SK-N-SH treated with all-trans-retinoic acid at 6 μM for 48 hours (cell line): Measurements from ENCODE around the gene TGDS.

ENCODE experiments used
- ATAC-seq: fragments of 200-7000 bp; cut with Tn5 transposase; 3 replicates; pipeline ENCODE4 v1.9.1; 2020; ENCODE audit warnings: mild to moderate bottlenecking, moderate library complexity
- ARNTL ChIP-seq: fragments of 450-650 bp; formaldehyde crosslinking; IDR thresholded peaks from 2 replicates; pipeline ENCODE4 v1.5.0; 2020; ENCODE audit warnings: low read depth, mild to moderate bottlenecking, moderate library complexity, borderline replicate concordance
- BACH2 ChIP-seq: fragments of 250-450 bp; sonication (Bioruptor Pico); IDR thresholded peaks from 2 replicates; pipeline ENCODE4 v1.9.0; 2021; ENCODE audit warnings: mild to moderate bottlenecking, borderline replicate concordance
- CSDC2 ChIP-seq: fragments of 250-450 bp; sonication (Bioruptor Pico); IDR thresholded peaks from 2 replicates; pipeline ENCODE4 v1.5.0; 2020; ENCODE audit warnings: mild to moderate bottlenecking, moderate library complexity
- GLIS3 ChIP-seq: fragments of 250-450 bp; sonication (Bioruptor Pico); IDR thresholded peaks from 2 replicates; pipeline ENCODE4 v1.5.0; 2020; ENCODE audit warnings: mild to moderate bottlenecking, moderate library complexity
- ISL1 ChIP-seq: fragments of 250-450 bp; sonication (Bioruptor Pico); IDR thresholded peaks from 2 replicates; pipeline ENCODE4 v2.1.2; 2022; ENCODE audit warnings: mild to moderate bottlenecking, moderate library complexity
- OSR1 ChIP-seq: fragments of 250-450 bp; sonication (Bioruptor Pico); IDR thresholded peaks from 2 replicates; pipeline ENCODE4 v1.8.0; 2022; ENCODE audit warnings: moderate library complexity, mild to moderate bottlenecking, inconsistent platforms
- PPARA ChIP-seq: fragments of 250-450 bp; sonication (Bioruptor Pico); IDR thresholded peaks from 2 replicates; pipeline ENCODE4 v1.5.0; 2020; ENCODE audit warnings: mild to moderate bottlenecking, borderline replicate concordance
- RARB ChIP-seq: fragments of 250-450 bp; sonication (Bioruptor Pico); IDR thresholded peaks from 2 replicates; pipeline ENCODE4 v1.8.0; 2021; ENCODE audit warnings: mild to moderate bottlenecking, moderate library complexity
- SNAI2 ChIP-seq: fragments of 250-450 bp; sonication (Bioruptor Pico); IDR thresholded peaks from 2 replicates; pipeline ENCODE4 v1.5.0; 2020; ENCODE audit warnings: mild to moderate bottlenecking, moderate library complexity
- TCF4 ChIP-seq: fragments of 250-450 bp; sonication (Bioruptor Pico); IDR thresholded peaks from 2 replicates; pipeline ENCODE4 v1.8.0; 2021; ENCODE audit warnings: mild to moderate bottlenecking, moderate library complexity, borderline replicate concordance
- TOX ChIP-seq: fragments of 250-450 bp; sonication (Bioruptor Pico); IDR thresholded peaks from 2 replicates; pipeline ENCODE4 v1.8.0; 2021; ENCODE audit warnings: mild to moderate bottlenecking, moderate library complexity, borderline replicate concordance
- ZC3H10 ChIP-seq: fragments of 250-450 bp; sonication (Bioruptor Pico); IDR thresholded peaks from 2 replicates; pipeline ENCODE4 v1.5.1; 2021; ENCODE audit warnings: mild to moderate bottlenecking, moderate library complexity
- ZFP3 ChIP-seq: fragments of 250-450 bp; sonication (Bioruptor Pico); IDR thresholded peaks from 2 replicates; pipeline ENCODE4 v1.5.0; 2020; ENCODE audit warnings: mild to moderate bottlenecking, moderate library complexity
- ZFP30 ChIP-seq: fragments of 450-650 bp; formaldehyde crosslinking; IDR thresholded peaks from 2 replicates; pipeline ENCODE4 v1.5.0; 2022; ENCODE audit warnings: mild to moderate bottlenecking, moderate library complexity
- ZNF565 ChIP-seq: fragments of 450-650 bp; formaldehyde crosslinking; conservative IDR thresholded peaks from 2 replicates; pipeline ENCODE4 v1.5.0; 2020; ENCODE audit warnings: low read depth, mild to moderate bottlenecking, moderate library complexity
- ZNF70 ChIP-seq: fragments of 450-650 bp; formaldehyde crosslinking; IDR thresholded peaks from 2 replicates; pipeline ENCODE4 v1.5.0; 2020; ENCODE audit warnings: mild to moderate bottlenecking, moderate library complexity
- ZNF8 ChIP-seq: fragments of 450-650 bp; formaldehyde crosslinking; IDR thresholded peaks from 2 replicates; pipeline ENCODE4 v1.5.0; 2020; ENCODE audit warnings: mild to moderate bottlenecking, moderate library complexity
- TF ChIP-seq, protein P1 (sequence below): fragments of 250-450 bp; sonication (Bioruptor Pico); IDR thresholded peaks from 2 replicates; pipeline ENCODE4 v1.5.0; 2020; ENCODE audit warnings: mild to moderate bottlenecking, moderate library complexity
- TF ChIP-seq, protein P2 (sequence below): fragments of 250-450 bp; sonication (Bioruptor Pico); IDR thresholded peaks from 2 replicates; pipeline ENCODE4 v1.5.1; 2020; ENCODE audit warnings: low read depth, mild to moderate bottlenecking, moderate library complexity
- TF ChIP-seq, protein P3 (sequence below): fragments of 250-450 bp; sonication (Bioruptor Pico); IDR thresholded peaks from 2 replicates; pipeline ENCODE4 v1.5.1; 2021; ENCODE audit warnings: mild to moderate bottlenecking, moderate library complexity
- TF ChIP-seq, protein P4 (sequence below): fragments of 250-450 bp; sonication (Bioruptor Pico); IDR thresholded peaks from 2 replicates; pipeline ENCODE4 v1.8.0; 2021; ENCODE audit warnings: low read depth, mild to moderate bottlenecking, moderate library complexity, borderline replicate concordance

The TGDS gene, protein sequence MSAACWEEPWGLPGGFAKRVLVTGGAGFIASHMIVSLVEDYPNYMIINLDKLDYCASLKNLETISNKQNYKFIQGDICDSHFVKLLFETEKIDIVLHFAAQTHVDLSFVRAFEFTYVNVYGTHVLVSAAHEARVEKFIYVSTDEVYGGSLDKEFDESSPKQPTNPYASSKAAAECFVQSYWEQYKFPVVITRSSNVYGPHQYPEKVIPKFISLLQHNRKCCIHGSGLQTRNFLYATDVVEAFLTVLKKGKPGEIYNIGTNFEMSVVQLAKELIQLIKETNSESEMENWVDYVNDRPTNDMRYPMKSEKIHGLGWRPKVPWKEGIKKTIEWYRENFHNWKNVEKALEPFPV

DNA sequence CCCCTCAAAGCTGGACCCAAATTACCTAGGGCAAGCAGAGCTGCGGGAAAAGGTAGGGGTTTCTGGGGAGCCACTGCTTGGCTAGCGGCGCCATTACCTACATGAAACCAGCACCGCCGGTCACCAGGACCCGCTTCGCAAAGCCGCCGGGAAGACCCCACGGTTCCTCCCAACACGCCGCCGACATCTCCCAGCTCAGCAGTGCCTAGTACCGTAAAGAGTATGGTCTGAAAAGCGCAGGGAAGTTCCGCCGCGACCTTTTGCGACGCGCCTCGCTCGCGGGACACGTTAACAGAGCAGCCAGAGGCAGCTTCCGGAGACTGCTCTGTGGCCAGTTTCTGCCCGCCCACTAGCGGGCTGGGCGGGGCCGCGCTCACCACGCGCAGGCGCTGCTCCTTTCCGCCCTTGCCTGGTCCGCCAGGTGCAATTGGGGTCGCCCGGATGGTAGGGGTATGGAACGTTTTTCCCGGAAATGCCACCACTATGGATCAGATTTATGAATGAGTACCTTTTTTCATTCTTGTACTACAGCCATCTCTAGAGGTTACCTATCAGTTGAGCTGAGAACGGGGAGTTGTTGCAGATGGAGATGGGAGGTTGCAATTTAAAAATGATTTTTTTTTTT is at the start of gene TGDS:
Gene TGDS (minus strand): TSS at position 203 of the 625 bp plus-strand sequence. CDS start 16 bp downstream, at position 187.
- no peak for TF ChIP-seq ZNF565 (CRISPR knock-in tag)
- TF ChIP-seq ZNF8 (CRISPR knock-in tag): no peak
- no peak for TF ChIP-seq ZC3H10 (CRISPR knock-in tag)
- TF ChIP-seq, protein P1, sequence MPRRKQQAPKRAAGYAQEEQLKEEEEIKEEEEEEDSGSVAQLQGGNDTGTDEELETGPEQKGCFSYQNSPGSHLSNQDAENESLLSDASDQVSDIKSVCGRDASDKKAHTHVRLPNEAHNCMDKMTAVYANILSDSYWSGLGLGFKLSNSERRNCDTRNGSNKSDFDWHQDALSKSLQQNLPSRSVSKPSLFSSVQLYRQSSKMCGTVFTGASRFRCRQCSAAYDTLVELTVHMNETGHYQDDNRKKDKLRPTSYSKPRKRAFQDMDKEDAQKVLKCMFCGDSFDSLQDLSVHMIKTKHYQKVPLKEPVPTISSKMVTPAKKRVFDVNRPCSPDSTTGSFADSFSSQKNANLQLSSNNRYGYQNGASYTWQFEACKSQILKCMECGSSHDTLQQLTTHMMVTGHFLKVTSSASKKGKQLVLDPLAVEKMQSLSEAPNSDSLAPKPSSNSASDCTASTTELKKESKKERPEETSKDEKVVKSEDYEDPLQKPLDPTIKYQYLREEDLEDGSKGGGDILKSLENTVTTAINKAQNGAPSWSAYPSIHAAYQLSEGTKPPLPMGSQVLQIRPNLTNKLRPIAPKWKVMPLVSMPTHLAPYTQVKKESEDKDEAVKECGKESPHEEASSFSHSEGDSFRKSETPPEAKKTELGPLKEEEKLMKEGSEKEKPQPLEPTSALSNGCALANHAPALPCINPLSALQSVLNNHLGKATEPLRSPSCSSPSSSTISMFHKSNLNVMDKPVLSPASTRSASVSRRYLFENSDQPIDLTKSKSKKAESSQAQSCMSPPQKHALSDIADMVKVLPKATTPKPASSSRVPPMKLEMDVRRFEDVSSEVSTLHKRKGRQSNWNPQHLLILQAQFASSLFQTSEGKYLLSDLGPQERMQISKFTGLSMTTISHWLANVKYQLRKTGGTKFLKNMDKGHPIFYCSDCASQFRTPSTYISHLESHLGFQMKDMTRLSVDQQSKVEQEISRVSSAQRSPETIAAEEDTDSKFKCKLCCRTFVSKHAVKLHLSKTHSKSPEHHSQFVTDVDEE (CRISPR knock-in tag): no peak
- TF ChIP-seq TOX: no peak
- TF ChIP-seq ZNF70 (CRISPR knock-in tag): no peak
- TF ChIP-seq RARB (CRISPR knock-in tag): no peak
- no peak for TF ChIP-seq BACH2 (CRISPR knock-in tag)
- TF ChIP-seq ZFP30 (CRISPR knock-in tag): no peak
- TF ChIP-seq ZFP3 (CRISPR knock-in tag): no peak
- TF ChIP-seq, protein P2, sequence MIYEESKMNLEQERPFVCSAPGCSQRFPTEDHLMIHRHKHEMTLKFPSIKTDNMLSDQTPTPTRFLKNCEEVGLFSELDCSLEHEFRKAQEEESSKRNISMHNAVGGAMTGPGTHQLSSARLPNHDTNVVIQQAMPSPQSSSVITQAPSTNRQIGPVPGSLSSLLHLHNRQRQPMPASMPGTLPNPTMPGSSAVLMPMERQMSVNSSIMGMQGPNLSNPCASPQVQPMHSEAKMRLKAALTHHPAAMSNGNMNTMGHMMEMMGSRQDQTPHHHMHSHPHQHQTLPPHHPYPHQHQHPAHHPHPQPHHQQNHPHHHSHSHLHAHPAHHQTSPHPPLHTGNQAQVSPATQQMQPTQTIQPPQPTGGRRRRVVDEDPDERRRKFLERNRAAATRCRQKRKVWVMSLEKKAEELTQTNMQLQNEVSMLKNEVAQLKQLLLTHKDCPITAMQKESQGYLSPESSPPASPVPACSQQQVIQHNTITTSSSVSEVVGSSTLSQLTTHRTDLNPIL: no peak
- TF ChIP-seq, protein P3, sequence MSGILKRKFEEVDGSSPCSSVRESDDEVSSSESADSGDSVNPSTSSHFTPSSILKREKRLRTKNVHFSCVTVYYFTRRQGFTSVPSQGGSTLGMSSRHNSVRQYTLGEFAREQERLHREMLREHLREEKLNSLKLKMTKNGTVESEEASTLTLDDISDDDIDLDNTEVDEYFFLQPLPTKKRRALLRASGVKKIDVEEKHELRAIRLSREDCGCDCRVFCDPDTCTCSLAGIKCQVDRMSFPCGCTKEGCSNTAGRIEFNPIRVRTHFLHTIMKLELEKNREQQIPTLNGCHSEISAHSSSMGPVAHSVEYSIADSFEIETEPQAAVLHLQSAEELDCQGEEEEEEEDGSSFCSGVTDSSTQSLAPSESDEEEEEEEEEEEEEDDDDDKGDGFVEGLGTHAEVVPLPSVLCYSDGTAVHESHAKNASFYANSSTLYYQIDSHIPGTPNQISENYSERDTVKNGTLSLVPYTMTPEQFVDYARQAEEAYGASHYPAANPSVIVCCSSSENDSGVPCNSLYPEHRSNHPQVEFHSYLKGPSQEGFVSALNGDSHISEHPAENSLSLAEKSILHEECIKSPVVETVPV: no peak
- no peak for TF ChIP-seq OSR1 (CRISPR knock-in tag)
- TF ChIP-seq, protein P4, sequence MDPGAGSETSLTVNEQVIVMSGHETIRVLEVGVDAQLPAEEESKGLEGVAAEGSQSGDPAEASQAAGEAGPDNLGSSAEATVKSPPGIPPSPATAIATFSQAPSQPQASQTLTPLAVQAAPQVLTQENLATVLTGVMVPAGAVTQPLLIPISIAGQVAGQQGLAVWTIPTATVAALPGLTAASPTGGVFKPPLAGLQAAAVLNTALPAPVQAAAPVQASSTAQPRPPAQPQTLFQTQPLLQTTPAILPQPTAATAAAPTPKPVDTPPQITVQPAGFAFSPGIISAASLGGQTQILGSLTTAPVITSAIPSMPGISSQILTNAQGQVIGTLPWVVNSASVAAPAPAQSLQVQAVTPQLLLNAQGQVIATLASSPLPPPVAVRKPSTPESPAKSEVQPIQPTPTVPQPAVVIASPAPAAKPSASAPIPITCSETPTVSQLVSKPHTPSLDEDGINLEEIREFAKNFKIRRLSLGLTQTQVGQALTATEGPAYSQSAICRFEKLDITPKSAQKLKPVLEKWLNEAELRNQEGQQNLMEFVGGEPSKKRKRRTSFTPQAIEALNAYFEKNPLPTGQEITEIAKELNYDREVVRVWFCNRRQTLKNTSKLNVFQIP (CRISPR knock-in tag): no peak
- no peak for TF ChIP-seq PPARA (CRISPR knock-in tag)
- no peak for TF ChIP-seq ARNTL (CRISPR knock-in tag)
- no peak for TF ChIP-seq TCF4 (CRISPR knock-in tag)
- no peak for TF ChIP-seq GLIS3
- ATAC-seq: peak; percentile 99

DNA sequence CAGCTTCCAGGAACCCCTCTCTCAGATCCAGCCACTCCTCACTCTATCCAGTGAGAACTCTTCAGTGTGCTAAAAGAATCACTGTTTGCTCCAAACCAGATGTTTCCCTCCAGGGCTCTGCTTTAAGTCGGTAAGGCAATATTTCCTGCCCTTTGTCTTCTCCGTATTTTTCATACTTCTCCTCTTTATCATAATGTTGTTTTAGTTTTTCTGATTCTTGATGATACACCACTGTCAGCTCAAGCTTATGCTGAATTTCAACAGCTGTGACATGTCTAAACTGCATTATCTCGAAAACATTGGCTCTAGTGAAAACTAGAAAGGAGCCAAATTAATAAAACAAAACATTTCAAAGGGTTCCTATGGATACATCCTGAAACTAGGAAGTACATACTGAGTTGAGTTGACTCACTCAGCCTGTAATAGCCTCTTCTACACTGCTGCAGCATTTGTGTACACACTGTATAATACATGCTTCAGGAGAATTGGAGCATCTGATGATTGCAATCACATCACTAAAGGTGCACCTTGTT is 45.5 kb upstream of the TGDS start:
- peak; percentile 96 for ATAC-seq
- TF ChIP-seq ZFP3 (CRISPR knock-in tag) (no peak), ARNTL (CRISPR knock-in tag) (no peak), BACH2 (CRISPR knock-in tag) (no peak), CSDC2 (CRISPR knock-in tag) (no peak), ZNF565 (CRISPR knock-in tag) (no peak), ZNF8 (CRISPR knock-in tag) (no peak), SNAI2 (CRISPR knock-in tag) (no peak), RARB (CRISPR knock-in tag) (no peak), ZFP30 (CRISPR knock-in tag) (no peak), ZC3H10 (CRISPR knock-in tag) (no peak), TOX (no peak), GLIS3 (no peak), ISL1 (no peak)
- TF ChIP-seq, protein P4 (CRISPR knock-in tag): no peak
- TF ChIP-seq, protein P1 (CRISPR knock-in tag): no peak
- TF ChIP-seq, protein P3: no peak
